Sigmoid colon (tissue), 7 donors: ENCODE measurements around the gene AEN. TPM values are rescaled to one million over a fixed set of nuclear protein-coding genes. Genes with fewer than 3 reads are reported as not detected.
A peak's percentile ranks its signal among the peaks of the same experiment; 100 is the strongest.

Experiments
- DNase-seq: peaks from one replicate; pipeline ENCODE4 v3.0.0-alpha.2; 2019
- H3K27ac ChIP-seq, 4 donors: fragments of 200-600 bp; sonication (generic); one replicate each; pipeline ENCODE4 v1.5.1; 2016 to 2019; ENCODE audit warnings: mild to moderate bottlenecking in 1 of 4
- H3K27me3 ChIP-seq, 3 donors: fragments of 200-600 bp; sonication (generic); one replicate each; pipeline ENCODE4 v1.5.1; 2019; ENCODE audit warnings: mild to moderate bottlenecking in 1 of 3
- H3K36me3 ChIP-seq, 4 donors: fragments of 200-600 bp; sonication (generic); one replicate each; pipeline ENCODE4 v1.5.1; 2016 to 2019
- H3K4me1 ChIP-seq, 4 donors: fragments of 200-600 bp; sonication (generic); one replicate each; pipeline ENCODE4 v1.5.1; 2017 to 2019
- H3K4me3 ChIP-seq, 4 donors: fragments of 200-600 bp; sonication (generic); one replicate each; pipeline ENCODE4 v1.5.1; 2017 to 2019; ENCODE audit warnings: mild to moderate bottlenecking in 2 of 4, moderate library complexity in 1 of 4
- H3K9me3 ChIP-seq, 4 donors: fragments of 200-600 bp in 3 of 4; sonication (generic) in 3 of 4; one replicate each; pipeline versions ENCODE4 v1.5.1 to v1.6.1; 2013 to 2019
- CTCF ChIP-seq, 4 experiments: fragments of 450-650 bp in 3 of 4; fragments of 200-600 bp in 1 of 4; IDR thresholded peaks; one replicate each; pipeline ENCODE4 v1.5.1; 2016 to 2019; ENCODE audit warnings: antibody characterized with exemption in 4 of 4, mild to moderate bottlenecking in 3 of 4, moderate library complexity in 2 of 4
- EP300 ChIP-seq, 4 donors: sonication (generic); formaldehyde crosslinking; IDR thresholded peaks; one replicate each; pipeline ENCODE4 v1.6.1; 2017; ENCODE audit warnings: antibody characterized with exemption in 4 of 4
- POLR2A ChIP-seq, 2 donors: fragments of 450-650 bp; IDR thresholded peaks; one replicate each; pipeline ENCODE4 v1.6.1; 2016; ENCODE audit warnings: antibody characterized with exemption in 2 of 2, mild to moderate bottlenecking in 2 of 2, moderate library complexity in 2 of 2
- POLR2AphosphoS5 ChIP-seq, 4 donors: sonication (generic); formaldehyde crosslinking; IDR thresholded peaks; one replicate each; pipeline ENCODE4 v1.6.1; 2017; ENCODE audit warnings: antibody characterized with exemption in 4 of 4
- WGBS, 2 donors: extraction: QIAGEN DNeasy Blood & Tissue Kit; methylation state at CpG; one replicate each; pipeline ENCODE4 v1.1.7; 2013; 5-methylcytosine and 5-hydroxymethylcytosine counted together
- intact Hi-C: fragments of 100-400 bp; cut with DNase I; formaldehyde crosslinking; loops from one replicate; pipeline ENCODE4 v1.15.1; 2023
- polyA plus RNA-seq, 3 donors: library from polyadenylated mRNA; stranded (reverse); fragments of 200-250 nt; gene quantifications; one replicate each; pipeline ENCODE4 v1.2.3, GENCODE V29; 2013
- total RNA-seq, 4 donors: library from RNA; depleted of rRNA; stranded (reverse); fragments of >200 nt; gene quantifications; one replicate each; pipeline ENCODE4 v1.1.0, GENCODE V29; 2016
- donor health status: healthy with polysubstance abuse.
- donor health status: Bipolar disorder and iron deficiency.
- donor health status: healthy.

The AEN gene
- total RNA-seq (10 to 100 TPM in 2 of 4 donors, 1 to 10 TPM in 2; 5.8 to 18.3 (median 9.4) TPM), polyA plus RNA-seq (10 to 100 TPM in 1 of 3 donors, 1 to 10 TPM in 2; 4.2 to 19.7 (median 8.8) TPM)

GRCh38 chr15:88620995-88621772 lies at the start of gene AEN:
AEN (plus strand) TSS chr15:88621340; CDS start chr15:88626210, 4,870 bp downstream.
- Histone ChIP-seq H3K9me3 (no peaks in the 10 kb centered on the region), H3K27ac (peak within 1 kb of the TSS; percentile 82 to 93 (median 86)), H3K4me1 (peaks cover 0 to 44% (median 41%) of the 10 kb centered on the region in 4 donors), H3K4me3 (peak within 1 kb of the TSS; percentile 67 to 96 (median 94)), H3K27me3 (no peaks in the 10 kb centered on the region), H3K36me3 (peaks cover 0 to 4% (median under 1%) of the 10 kb centered on the region in 4 donors)
- 0% methylated on average over 71 of the region's 71 CpGs for WGBS, 2 donors
- intact Hi-C loops = loop anchor here (2.0 to 5.0 kb wide), 3 partner anchors 74 to 276 kb away; partner anchors contain the start of genes DET1 and HAPLN3
- TF ChIP-seq POLR2A (IDR thresholded peaks at IDR 0.05) = no peak
- TF ChIP-seq POLR2AphosphoS5 (IDR thresholded peaks at IDR 0.05) = peak; percentile 20 to 71 (median 48)
- TF ChIP-seq EP300 (IDR thresholded peaks at IDR 0.05) = no peak
- TF ChIP-seq CTCF (IDR thresholded peaks at IDR 0.05) = no peak
- peak; percentile 98 for DNase-seq

DNA sequence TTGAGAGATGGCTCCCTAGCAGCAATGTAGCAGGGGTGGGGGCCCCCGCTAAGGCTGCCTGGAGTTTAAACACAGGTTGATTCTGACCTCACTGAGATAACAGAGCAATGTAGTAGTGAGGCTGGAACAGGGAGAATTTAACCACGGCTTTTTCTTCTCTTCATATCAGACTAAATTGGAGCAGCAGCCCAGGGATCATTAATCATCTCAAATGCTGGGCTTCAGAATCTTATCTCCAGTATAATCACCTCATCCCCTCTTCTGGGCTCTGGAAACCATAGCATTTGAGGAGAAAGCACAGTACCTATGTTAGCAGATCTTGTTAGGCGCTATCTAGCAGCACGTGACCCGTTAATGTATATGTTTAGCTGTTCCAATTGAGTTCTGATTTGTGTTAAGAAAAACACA lies 49.3 kb upstream of the AEN start:
- DNase-seq = no peak
- 61 to 69% methylated on average over 5 of the region's 5 CpGs for WGBS, 2 donors
- intact Hi-C loops = no loop called here
- Histone ChIP-seq H3K36me3 (no peaks in the 10 kb centered on the region), H3K27ac (no peak overlapping the region), H3K9me3 (no peaks in the 10 kb centered on the region), H3K4me1 (no peaks in the 10 kb centered on the region), H3K4me3 (no peak overlapping the region), H3K27me3 (no peaks in the 10 kb centered on the region)
- no peak for TF ChIP-seq EP300 (IDR thresholded peaks at IDR 0.05)
- TF ChIP-seq POLR2AphosphoS5 (IDR thresholded peaks at IDR 0.05) = no peak

DNA sequence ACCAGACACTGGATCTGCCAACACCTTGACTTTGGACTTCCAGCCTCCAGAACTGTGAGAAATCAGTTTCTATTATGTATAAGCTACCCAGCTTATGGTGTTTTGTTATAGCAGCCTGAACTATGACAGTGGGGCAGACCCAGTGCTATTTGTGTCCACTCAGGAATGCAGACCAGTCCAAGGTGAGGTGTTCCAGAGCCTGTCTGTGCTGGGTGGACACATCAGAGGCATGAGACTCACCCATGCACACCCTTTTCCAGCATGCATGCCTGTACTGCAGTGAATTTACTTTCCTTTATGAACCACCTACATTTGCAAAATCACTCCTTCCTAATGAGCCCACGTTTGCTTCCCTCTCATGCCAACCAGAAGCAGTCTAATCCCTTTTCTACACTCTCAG lies 47.1 kb upstream of the AEN start:
- Histone ChIP-seq H3K36me3 (no peaks in the 10 kb centered on the region), H3K9me3 (no peaks in the 10 kb centered on the region), H3K4me1 (no peaks in the 10 kb centered on the region), H3K27ac (no peak overlapping the region), H3K4me3 (no peak overlapping the region), H3K27me3 (no peaks in the 10 kb centered on the region)
- TF ChIP-seq POLR2AphosphoS5 (IDR thresholded peaks at IDR 0.05) (no peak), EP300 (IDR thresholded peaks at IDR 0.05) (no peak), CTCF (IDR thresholded peaks at IDR 0.05) (no peak)
- intact Hi-C loops = no loop called here
- DNase-seq = no peak
- WGBS, 2 donors = 49 to 66% methylated on average over 1 of the region's 1 CpG

DNA sequence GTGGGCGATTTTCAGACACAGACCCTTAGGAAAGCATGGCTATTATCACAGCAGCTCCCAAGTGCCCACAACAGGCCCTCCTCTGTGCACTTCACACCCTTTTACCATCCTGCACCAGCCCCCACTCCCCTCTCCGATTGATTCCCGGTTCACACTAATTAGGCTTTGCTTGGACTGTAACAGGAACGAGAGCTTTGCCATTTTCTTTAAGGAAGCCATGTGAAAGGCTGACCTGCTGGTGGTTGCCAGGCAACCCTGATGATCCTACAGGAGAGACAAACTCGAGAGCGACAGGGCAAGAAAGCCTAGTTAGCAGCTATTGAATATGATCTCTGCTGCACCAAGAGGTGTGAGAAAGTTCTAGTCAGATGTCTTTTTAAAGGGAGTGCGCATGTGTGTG lies 46.5 kb upstream of the AEN start:
- H3K4me3 ChIP-seq = no peak overlapping the region
- H3K27ac ChIP-seq = no peak overlapping the region
- no peaks in the 10 kb centered on the region for H3K27me3 ChIP-seq
- no peak for TF ChIP-seq EP300 (IDR thresholded peaks at IDR 0.05)
- no peak for TF ChIP-seq CTCF (IDR thresholded peaks at IDR 0.05)
- no peaks in the 10 kb centered on the region for H3K9me3 ChIP-seq
- no peak for DNase-seq
- intact Hi-C loops = no loop called here
- H3K36me3 ChIP-seq = no peaks in the 10 kb centered on the region
- no peaks in the 10 kb centered on the region for H3K4me1 ChIP-seq
- 51 to 53% methylated on average over 7 of the region's 7 CpGs for WGBS, 2 donors

DNA sequence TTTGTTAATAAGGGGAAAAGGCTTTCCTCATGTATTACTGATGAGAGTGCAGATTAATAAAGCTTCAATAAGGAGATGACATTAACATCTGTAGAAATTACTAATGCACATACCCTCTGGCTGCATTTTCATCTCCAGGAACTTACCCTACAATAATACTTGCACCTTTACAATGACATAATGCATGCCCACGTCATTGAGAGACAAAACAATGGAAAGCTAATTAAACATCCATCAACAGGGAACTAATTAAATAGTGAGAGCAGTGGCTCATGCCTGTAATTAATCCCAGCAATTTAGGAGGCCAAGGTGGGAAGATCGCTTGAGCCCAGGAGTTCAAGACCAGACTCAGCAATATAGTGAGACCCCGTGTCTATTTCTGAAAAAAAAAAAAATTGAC lies 41.8 kb upstream of the AEN start:
- no peaks in the 10 kb centered on the region for H3K36me3 ChIP-seq
- TF ChIP-seq EP300 (IDR thresholded peaks at IDR 0.05) (no peak), POLR2AphosphoS5 (IDR thresholded peaks at IDR 0.05) (no peak), CTCF (IDR thresholded peaks at IDR 0.05) (no peak), POLR2A (IDR thresholded peaks at IDR 0.05) (no peak)

More for the DNA sequence above, 41.8 kb upstream of the AEN start:
- Histone ChIP-seq H3K27me3 (no peaks in the 10 kb centered on the region), H3K9me3 (peaks cover 0 to 6% (median 0%) of the 10 kb centered on the region in 4 donors), H3K4me1 (no peaks in the 10 kb centered on the region), H3K27ac (no peak overlapping the region), H3K4me3 (no peak overlapping the region)
- 65 to 82% methylated on average over 3 of the region's 3 CpGs for WGBS, 2 donors
- intact Hi-C loops = no loop called here
- no peak for DNase-seq
